ENCODE results near the gene TFDP1.

TFDP1 gene

DNA sequence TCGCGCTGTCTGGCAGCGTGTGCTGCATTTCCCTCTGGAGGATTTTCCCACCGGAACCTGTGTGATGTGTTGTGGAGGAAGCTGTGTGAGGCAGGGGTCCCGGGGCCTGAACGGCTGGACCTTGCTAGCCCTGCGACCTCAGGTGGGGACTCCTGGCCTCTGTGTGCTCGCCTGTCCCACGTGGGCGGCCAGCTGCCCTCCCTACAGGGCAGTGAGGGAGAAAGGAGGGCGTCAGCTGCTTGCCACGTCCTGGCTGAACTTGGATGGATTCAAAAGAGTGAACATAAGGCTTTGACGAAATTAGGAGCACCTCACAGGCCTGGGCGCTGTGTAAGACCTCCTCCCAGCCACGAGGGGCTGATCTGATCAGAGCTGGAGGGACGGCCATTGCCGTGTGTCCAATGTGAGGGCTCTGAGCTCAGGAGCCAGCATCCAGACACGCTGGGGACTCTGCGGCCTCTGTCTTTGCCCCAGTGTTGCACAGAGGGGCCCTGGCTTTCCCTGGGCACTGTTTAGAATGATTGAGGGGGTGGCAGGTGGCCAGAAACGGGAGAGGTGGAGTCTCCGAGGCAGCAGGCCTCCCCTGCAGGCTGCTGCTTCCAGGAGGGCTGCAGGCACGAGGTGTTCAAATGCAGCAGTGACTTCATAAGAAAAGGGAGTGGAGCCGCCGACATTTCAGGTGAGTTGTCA lies 13.0 kb downstream of the TFDP1 start:
- no peak for DNase-seq (ENCODE audit: low spot score)

DNA sequence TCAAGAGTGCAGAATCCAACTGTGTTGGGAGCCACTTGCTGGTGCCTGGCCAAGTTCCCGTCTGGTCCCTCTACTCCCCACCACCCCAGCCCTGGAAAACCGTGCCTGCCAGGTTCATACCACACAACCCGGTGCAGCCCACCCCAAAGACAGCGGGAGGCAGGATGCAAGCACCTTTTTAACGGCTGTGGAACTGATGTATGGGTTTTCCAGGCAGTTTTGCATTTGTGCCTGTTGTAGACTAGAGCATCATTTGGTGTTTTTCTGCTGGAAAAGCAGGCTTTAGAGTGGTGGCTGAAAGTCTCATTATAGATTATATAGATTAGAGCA lies 13.5 kb downstream of the TFDP1 start:
- no peak for DNase-seq (ENCODE audit: low spot score)

DNA sequence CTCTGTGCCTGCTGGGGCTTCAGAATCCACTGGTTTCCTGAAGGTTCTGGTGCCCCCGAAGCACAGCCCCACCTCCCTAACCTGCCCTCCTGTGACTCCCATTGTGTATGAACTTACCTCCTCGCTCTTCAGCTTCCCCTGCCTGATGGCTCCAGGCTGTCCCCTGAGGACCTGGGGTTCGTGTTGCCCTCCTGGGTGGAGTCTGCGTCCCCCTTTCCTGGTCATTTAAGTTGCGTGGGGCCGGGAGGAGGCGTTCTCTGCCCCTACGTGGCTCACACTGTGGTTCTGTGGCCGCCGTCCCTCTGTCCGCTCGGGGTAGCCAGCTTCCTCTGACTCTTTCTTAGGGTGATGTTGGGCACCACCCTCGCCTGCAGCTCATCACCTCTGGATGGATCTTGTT lies 13.9 kb downstream of the TFDP1 start:
- no peak for DNase-seq (ENCODE audit: low spot score)

DNA sequence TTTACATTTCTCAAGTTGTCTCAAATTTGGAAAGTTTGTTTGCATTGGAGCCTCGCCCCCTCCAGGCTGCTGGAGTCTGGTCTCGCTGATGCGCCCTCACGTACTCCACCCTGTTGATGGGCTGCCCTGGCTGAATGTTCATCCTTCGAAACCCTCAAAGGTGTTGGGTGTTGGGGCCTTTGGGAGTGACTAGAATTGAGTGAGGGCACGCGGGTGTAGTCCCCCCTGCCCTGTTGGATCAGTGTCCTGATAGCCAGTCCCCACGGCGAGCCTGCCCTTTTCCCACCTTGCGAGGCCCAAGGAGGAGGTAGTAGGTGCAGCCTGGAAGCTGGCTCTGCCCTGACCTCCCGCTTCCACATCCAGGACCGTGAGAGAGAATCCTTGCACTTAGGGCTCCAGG lies 14.8 kb downstream of the TFDP1 start:
- no peak for DNase-seq (ENCODE audit: low spot score)

DNA sequence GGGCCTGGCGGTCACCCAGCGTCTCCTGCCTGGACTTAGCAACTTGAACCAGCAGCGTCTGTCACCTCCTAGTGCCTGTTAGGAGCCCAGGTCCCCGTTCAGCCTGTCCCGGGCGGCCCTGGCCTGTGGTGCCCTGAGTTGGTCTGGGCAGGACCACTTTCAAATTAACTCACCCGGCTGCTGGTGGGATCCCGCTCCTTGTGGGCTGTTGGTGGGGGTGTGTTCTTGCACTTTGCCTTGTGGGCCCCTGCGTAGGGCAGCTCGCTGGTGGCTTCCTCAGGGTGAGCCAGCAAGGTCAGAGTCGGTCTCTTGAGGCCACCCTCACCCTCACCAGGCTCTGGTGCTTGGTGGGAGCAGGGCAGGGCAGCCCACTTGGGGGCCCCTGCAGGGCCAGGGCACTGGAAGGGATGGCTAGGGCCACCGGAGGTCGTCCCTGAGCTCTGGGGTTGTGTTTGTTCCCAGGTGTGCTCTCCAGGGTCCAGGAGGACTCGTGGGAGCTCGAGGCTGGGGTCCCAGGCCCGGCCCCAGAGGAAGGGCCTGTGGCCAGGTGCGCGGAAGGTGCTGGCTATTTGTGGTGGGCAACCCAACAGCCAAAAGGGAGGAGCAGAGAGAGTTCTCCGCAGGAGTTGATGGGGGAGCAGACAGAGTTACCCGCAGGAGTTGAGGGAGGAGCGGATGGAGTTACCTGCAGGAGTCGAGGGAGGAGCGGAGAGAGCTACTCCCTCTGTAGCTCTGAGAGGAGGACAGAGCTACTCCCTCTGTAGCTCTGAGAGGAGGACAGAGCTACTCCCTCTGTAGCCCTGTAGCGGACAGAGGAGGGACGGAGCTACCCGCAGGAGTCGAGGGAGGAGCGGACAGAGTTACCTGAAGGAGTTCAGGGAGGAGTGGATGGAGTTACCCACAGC lies 16.9 kb downstream of the TFDP1 start:
- no peak for DNase-seq (ENCODE audit: low spot score)

DNA sequence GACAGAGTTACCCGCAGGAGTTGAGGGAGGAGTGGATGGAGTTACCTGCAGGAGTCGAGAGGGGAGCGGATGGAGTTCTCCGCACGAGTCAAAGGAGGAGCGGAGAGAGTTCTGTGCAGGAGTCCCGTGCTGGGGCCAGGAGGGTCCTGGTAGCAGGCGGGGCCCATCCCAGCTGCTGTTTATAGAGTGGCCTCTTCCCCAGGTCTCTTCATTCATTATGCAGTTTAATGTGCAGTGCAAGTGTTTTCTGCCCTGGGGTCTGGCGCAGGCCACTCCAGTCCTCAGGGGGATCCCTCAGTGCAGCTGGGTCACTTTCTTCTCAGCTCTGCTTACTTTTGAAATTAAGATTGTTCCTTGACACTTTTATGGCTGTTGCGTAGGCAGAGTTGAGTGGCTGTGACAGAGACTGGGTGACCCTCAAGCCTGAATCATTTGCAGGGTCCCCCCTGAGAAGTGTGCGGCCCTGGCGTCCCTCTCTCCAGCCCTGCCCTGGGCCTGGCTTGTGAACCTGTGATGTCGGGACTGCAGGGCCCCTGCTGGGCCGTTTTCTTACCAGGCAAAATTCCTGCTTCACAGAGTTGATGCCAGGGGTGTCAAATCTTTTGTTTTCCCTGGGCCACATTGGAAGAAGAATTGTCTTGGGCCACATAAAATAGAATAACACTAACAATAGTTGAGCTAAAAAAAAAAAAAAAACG lies 17.9 kb downstream of the TFDP1 start:
- no peak for DNase-seq (ENCODE audit: low spot score)

- DNase-seq (ENCODE audit: low spot score): no peak
Measured at GRCh38 chr13:113603116-113603710, 18.7 kb downstream of the TFDP1 start.

GRCh38 chr13:113604186-113604585 lies 19.6 kb downstream of the TFDP1 start:
- no peak for DNase-seq (ENCODE audit: low spot score)

- no peak for DNase-seq (ENCODE audit: low spot score)
Measured at GRCh38 chr13:113605461-113605860, 20.9 kb downstream of the TFDP1 start.

DNA sequence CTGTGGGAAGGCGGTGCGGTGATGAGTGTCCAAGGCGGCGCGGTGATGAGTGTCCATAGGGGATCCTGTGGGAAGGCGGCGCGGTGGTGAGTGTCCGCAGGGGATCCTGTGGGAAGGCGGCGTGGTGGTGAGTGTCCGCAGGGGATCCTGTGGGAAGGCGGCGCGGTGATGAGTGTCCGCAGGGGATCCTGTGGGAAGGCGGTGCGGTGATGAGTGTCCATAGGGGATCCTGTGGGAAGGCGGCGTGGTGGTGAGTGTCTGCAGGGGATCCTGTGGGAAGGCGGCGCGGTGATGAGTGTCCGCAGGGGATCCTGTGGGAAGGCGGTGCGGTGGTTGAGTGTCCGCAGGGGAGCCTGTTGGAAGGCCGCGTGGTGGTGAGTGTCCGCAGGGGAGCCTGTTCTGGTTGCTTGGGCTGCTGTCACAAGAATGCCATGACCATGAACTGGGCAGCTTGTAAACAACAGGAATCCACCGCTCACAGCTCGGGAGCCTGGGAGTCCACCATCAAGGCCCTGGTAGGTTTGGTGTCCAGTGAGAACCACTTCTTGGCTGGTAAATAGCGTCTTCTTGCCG lies 21.4 kb downstream of the TFDP1 start:
- no peak for DNase-seq (ENCODE audit: low spot score)

GRCh38 chr13:113607056-113607888 lies 22.7 kb downstream of the TFDP1 start:
- no peak for DNase-seq (ENCODE audit: low spot score)

- DNase-seq (ENCODE audit: low spot score): no peak
Measured at GRCh38 chr13:113607889-113608635, 23.5 kb downstream of the TFDP1 start.

- no peak for DNase-seq (ENCODE audit: low spot score)
Measured at GRCh38 chr13:113608967-113609533, 24.5 kb downstream of the TFDP1 start.

DNA sequence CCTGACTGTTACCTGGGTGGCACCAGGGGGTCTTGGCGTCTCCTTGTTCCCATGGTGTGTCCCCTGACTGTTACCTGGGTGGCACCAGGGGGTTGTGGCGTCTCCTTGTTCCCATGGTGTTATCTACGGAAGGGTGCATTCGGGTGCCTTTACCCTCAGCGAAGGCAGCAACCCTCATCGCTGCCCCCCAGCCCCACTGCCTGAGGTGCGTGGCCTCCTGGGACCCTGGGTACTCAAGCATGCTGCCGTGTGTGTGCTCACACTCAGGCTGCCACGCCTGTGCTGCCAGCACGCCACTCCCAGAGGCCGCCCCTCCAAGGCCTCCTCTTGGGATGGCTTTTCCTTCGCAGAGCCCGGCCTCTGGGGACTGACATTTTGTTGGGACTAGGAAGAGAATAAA lies 25.1 kb downstream of the TFDP1 start:
- DNase-seq (ENCODE audit: low spot score): no peak

- DNase-seq (ENCODE audit: low spot score): no peak
Measured at GRCh38 chr13:113610266-113610665, 25.7 kb downstream of the TFDP1 start.

DNA sequence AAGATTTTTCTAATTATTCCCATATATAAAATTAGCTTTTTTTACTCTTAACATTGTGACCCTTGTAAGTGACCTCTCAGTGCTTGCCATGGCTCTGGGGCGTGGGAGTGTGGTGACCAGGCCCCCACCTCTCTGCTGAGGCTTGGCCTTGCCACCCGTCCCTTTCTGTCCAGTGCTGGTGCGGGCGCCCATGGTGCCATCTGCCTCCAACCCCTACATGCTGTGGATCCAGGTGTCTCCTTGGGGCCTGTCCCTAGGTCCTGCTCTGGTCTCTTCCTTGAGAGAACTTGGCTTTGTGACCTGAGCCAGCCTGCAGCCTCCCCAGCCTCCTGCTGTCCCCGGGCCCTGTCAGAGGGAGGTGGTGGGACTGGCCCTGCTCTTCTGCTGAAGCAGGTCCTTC lies 27.4 kb downstream of the TFDP1 start:
- DNase-seq (ENCODE audit: low spot score): no peak

- DNase-seq (ENCODE audit: low spot score): no peak
Measured at GRCh38 chr13:113612607-113613006, 28.1 kb downstream of the TFDP1 start.

- no peak for DNase-seq (ENCODE audit: low spot score)
Measured at GRCh38 chr13:113613789-113614379, 29.3 kb downstream of the TFDP1 start.

DNA sequence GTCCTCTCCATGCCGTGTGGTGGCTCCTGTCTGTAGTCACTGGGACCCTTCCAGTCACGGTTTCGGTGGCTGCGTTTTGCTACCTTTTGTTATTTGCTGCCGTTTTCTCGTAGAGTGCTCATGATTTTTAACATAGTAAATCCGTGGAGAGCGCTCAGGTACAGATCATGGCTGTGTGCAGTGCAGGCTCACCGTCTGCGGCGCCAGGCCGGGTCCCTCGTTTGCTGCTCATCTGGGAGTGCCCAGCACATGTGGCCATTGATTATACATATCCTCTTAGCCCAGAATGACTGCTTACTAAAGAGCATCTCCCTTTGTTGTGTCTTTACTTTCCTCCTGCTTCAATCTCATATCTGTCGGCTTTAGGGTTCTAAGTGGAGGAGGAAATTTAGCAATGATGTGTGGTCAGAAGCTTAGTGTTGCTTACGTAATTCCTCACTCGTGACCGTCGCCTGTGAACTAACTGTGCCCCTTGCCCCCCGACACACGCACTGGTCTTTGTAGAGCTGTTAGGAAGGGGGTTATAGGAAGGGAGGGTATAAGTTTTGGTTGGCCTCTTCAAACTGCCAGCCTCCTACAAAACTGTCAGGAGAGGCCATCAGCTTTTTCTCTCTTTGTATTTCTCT lies 31.8 kb downstream of the TFDP1 start:
- no peak for DNase-seq (ENCODE audit: low spot score)

Data from AG08396 (cell line).